GM12865 (cell line): Measurements from ENCODE around the gene CLIC4.
"Not testable (repeated sequence)": the region's sequence is repeated elsewhere in the genome, so short reads cannot be mapped to it uniquely, and the experiment has no call there.

ENCODE experiments used
- DNase-seq: peaks from one replicate; pipeline ENCODE4 v3.0.0; 2010; ENCODE audit warnings: low read depth
- H3K4me3 ChIP-seq: 2 replicates; pipeline ENCODE4 v1.5.1; 2011; ENCODE audit warnings: mild to moderate bottlenecking, low read depth, low read length, control low read depth
- TF ChIP-seq, protein P1 (sequence below): IDR thresholded peaks from 2 replicates; pipeline ENCODE4 v1.5.1; 2011; ENCODE audit warnings: low read length, control low read depth, low read depth, inconsistent platforms; ENCODE audit not compliant: insufficient read depth; ENCODE audit errors: missing control alignments

Gene CLIC4

DNA sequence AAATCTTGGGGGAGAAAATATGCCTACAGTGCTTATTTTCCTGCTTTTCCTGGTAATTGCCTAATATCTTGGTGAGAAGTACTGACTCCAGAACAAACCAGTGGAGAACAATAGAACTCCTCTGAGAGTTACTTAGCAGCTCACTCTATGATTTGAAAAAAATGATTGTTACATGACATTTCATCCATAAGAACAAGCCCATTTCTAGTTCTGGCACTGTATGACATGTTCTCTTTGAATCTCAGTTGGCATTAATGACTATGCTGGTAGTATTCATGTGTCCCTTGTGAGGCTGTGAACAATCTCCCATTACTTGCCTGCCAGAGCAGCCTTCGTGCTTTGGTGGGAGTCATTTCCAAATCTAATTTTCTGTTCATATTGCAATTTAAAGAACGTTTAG lies 58.0 kb downstream of the CLIC4 start:
- H3K4me3 ChIP-seq, result no peak overlapping the region
- no peak for DNase-seq
- TF ChIP-seq, protein P1, sequence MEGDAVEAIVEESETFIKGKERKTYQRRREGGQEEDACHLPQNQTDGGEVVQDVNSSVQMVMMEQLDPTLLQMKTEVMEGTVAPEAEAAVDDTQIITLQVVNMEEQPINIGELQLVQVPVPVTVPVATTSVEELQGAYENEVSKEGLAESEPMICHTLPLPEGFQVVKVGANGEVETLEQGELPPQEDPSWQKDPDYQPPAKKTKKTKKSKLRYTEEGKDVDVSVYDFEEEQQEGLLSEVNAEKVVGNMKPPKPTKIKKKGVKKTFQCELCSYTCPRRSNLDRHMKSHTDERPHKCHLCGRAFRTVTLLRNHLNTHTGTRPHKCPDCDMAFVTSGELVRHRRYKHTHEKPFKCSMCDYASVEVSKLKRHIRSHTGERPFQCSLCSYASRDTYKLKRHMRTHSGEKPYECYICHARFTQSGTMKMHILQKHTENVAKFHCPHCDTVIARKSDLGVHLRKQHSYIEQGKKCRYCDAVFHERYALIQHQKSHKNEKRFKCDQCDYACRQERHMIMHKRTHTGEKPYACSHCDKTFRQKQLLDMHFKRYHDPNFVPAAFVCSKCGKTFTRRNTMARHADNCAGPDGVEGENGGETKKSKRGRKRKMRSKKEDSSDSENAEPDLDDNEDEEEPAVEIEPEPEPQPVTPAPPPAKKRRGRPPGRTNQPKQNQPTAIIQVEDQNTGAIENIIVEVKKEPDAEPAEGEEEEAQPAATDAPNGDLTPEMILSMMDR, result no peak

DNA sequence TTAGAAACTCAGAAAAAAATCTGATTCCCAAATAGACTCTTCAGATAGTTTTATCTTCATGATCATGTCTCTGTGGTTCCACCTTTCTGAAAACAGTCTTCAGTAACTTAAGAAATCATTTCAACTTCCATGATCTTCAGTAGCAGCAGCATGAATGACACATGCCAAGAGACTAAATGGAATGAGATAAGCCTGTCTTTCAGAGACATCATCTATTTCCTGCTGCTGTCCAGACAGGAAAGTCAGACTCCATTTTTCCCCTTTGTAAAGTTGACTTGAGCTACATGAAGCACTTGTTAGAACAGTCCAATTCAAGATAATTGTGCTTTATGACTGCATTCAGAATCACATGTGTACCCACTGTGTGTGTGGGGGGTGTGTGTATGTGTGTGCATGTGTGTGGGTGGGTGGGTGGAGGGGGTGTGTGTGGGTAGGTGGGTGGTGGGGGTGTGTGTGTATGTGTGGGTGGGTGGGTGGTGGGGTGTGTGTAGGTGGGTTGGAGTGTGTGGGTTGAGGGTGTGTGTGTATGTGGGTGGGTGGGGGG lies 58.8 kb downstream of the CLIC4 start:
- DNase-seq, result no peak
- TF ChIP-seq, protein P1, result no peak
- no peak overlapping the region for H3K4me3 ChIP-seq

DNA sequence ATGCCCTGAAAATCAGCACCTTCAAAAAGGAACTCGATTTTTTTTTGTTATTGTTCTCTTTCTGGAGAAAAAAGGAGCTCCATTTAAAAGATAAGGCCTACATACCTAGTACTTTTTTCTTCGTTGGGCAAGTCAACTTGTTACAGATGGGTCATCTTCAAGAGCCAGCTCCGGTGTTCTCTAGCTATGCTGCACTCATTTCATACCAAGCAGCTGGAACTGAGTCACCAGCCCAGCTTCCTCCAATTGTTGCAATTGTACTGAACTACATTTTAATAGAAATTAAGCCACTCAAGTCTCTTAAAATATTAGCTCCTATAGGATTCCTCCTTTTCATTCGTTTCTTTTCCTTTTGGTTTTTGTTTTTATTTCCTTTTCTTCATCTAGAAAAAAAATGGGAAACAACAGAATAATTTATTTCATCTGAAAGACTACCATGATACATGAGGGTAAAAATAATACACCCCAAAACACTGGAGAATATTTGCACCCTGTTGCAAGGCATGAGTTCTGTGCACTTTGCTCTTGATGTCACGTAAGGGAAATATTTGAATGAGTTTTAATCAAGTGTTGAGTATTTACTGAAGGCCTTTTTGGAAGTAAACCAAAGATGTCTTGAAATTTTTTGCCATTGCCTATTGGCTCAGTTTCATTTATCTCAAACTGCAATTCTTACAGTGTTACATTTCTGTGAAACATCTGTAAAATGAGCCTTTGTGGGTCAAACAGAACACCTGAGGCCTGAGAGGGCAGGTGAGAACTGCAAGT lies 60.5 kb downstream of the CLIC4 start:
- DNase-seq, result no peak
- TF ChIP-seq, protein P1, result no peak
- no peak overlapping the region for H3K4me3 ChIP-seq

DNA sequence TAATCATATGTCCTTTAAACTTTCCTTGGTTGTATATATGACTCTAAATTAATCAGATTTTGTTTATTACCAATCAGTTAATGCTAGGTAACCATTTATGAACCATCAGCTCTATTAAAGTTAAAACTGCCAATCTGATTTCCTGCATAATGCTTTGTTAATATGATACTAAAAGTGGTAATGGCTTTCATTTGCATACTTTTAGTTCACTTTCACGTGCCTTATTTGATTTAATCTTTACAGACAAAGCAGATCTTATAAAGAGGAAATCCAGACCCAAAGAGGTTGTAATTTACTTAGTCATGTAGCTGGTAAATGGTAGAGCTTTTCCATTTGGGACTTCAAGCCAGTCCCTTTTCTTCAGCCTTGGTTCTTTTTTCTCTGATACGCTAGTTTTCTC lies 61.3 kb downstream of the CLIC4 start:
- H3K4me3 ChIP-seq, result no peak overlapping the region
- TF ChIP-seq, protein P1, result no peak
- DNase-seq, result no peak

DNA sequence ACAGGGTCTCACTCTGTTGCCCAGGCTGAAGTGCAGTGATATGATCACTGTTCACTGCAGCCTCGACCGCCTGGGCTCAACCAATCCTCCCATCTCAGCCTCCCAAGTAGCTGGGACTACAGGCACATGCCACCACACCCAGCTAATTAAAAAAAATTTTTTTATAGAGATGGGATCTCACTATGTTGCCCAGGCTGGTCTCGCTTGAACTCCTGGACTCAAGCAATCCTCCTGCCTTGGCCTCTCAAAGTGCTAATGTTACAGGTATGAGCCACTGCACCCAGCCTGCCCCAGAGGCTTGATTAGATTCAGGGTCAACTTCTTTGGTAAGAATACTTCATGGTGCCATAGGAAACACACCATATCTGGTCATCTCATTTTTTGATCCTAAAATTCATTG lies 66.2 kb downstream of the CLIC4 start:
- not testable (repeated sequence) for DNase-seq, H3K4me3 ChIP-seq

DNA sequence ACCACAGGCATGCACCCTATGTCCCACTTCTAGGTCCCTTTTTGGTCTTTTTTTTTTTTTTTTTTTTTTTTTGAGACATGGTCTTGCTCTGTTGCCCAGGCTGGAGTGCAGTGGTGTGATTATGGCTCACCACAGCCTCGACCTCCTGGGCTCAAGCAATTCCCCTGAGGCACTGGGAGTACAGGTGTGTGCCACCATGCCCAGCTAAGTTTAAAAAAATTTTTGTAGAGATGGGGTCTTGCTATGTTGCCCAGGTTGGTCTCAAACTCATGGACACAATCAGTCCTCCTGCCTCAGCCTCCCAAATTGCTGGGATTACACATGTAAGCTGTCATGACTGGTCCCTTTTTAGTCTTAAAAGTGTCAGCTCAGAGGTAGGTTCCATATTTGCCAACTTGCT lies 75.0 kb downstream of the CLIC4 start:
- not testable (repeated sequence) for H3K4me3 ChIP-seq, DNase-seq

DNA sequence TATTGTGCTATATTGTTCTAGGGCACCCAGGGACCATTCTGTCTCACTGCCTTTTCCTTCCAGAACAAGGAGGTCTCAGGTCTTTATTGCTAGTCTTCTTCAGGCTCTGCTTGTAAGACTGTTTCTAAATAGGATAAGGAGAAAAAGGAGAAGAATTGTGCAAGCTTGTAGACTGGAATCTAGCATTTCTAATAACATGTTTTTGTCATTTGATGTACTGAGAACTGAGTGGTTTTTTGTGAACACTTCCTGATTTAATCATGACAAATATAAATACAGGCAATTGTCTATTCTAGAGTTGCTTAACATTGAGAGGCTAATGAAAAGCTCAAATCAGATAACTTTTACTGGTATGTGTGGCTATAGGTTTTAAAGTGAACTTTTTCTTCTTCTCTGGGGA lies 77.6 kb downstream of the CLIC4 start:
- no peak for DNase-seq
- TF ChIP-seq, protein P1, result no peak
- H3K4me3 ChIP-seq, result no peak overlapping the region

DNA sequence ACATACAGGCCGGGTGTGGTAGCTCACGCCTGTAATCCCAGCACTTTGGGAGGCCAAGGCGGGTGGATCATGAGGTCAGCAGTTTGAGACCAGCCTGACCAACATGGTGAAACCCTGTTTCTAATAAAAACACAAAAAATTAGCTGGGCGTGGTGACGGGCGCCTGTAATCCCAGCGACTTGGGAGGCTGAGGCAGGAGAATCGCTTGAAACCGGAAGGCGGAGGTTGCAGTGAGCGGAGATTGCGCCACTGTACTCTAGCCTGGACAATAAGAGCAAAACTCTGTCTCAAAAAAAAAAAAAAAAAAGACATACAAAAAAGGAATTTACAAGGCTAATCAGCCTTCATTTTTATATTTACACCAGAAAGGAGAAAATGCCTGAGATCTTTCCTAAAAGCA lies 78.2 kb downstream of the CLIC4 start:
- H3K4me3 ChIP-seq, DNase-seq: not testable (repeated sequence)
